WTC11 (cell line): ENCODE measurements around the gene CLIC3. TPM values are rescaled to one million over a fixed set of nuclear protein-coding genes. Genes with fewer than 3 reads are reported as not detected.
A peak's percentile ranks its signal among the peaks of the same experiment; 100 is the strongest.

Experiments
- ATAC-seq: fragments of 200-7000 bp; cut with Tn5 transposase; 2 replicates; pipeline ENCODE4 v1.10.0; 2021; ENCODE audit warnings: mild to moderate bottlenecking, moderate library complexity
- CTCF ChIA-PET: fragments of 300-600 bp; sonication (Branson Sonifier 250); formaldehyde crosslinking; loops from one replicate; lab custom pipeline; 2021; ENCODE audit warnings: antibody characterized with exemption; lab: Charles Lee
- POLR2A ChIA-PET: fragments of 350-600 bp; sonication (Branson Sonifier 250); formaldehyde crosslinking; loops from one replicate; lab custom pipeline; 2021; ENCODE audit warnings: antibody characterized with exemption; lab: Charles Lee
- DNase-seq: peaks from one replicate; pipeline ENCODE4 v3.0.0; 2021; ENCODE audit warnings: low spot score
- H3K27ac Mint-ChIP-seq: 2 replicates; pipeline ENCODE4 v1.8.0; 2021; ENCODE audit warnings: mixed read lengths
- H3K27me3 Mint-ChIP-seq: 2 replicates; pipeline ENCODE4 v1.8.0; 2021; ENCODE audit warnings: low read depth, mild to moderate bottlenecking, moderate library complexity, mixed read lengths
- H3K36me3 Mint-ChIP-seq: 2 replicates; pipeline ENCODE4 v1.8.0; 2021; ENCODE audit warnings: mixed read lengths
- H3K4me1 Mint-ChIP-seq: 2 replicates; pipeline ENCODE4 v1.8.0; 2022; ENCODE audit warnings: mixed read lengths
- H3K4me3 Mint-ChIP-seq: 2 replicates; pipeline ENCODE4 v1.8.0; 2021; ENCODE audit warnings: mild to moderate bottlenecking, moderate library complexity, mixed read lengths
- H3K9me3 Mint-ChIP-seq: 2 replicates; pipeline ENCODE4 v1.8.0; 2021; ENCODE audit warnings: mixed read lengths
- AR ChIP-seq: fragments of 250-450 bp; sonication (Bioruptor Pico); IDR thresholded peaks from 2 replicates; pipeline ENCODE4 v1.9.0; 2021; ENCODE audit warnings: mild to moderate bottlenecking
- ARID4B ChIP-seq: sonication (generic); formaldehyde crosslinking; IDR thresholded peaks from 2 replicates; pipeline ENCODE4 v1.8.0; 2023; ENCODE audit warnings: missing genetic modification reagents, mild to moderate bottlenecking, borderline replicate concordance
- CTCF ChIP-seq: fragments of 200-600 bp; IDR thresholded peaks from 2 replicates; pipeline ENCODE4 v1.8.0; 2022; ENCODE audit warnings: antibody characterized with exemption
- MXD4 ChIP-seq: fragments of 250-450 bp; sonication (Bioruptor Pico); IDR thresholded peaks from 2 replicates; pipeline ENCODE4 v1.8.0; 2021; ENCODE audit warnings: mild to moderate bottlenecking, moderate library complexity, borderline replicate concordance
- NFE2L1 ChIP-seq: sonication (generic); formaldehyde crosslinking; IDR thresholded peaks from 2 replicates; pipeline ENCODE4 v1.8.1; 2023; ENCODE audit warnings: missing genetic modification reagents
- SP1 ChIP-seq: sonication (generic); formaldehyde crosslinking; conservative IDR thresholded peaks from 2 replicates; pipeline ENCODE4 v1.8.1; 2022; ENCODE audit warnings: missing genetic modification reagents
- TCF7 ChIP-seq: sonication (generic); formaldehyde crosslinking; IDR thresholded peaks from 2 replicates; pipeline ENCODE4 v1.8.0; 2022; ENCODE audit warnings: mild to moderate bottlenecking, low read depth, missing genetic modification reagents, moderate library complexity
- TEAD4 ChIP-seq: sonication (generic); formaldehyde crosslinking; IDR thresholded peaks from 2 replicates; pipeline ENCODE4 v1.8.0; 2022; ENCODE audit warnings: mild to moderate bottlenecking, missing genetic modification reagents
- TP53 ChIP-seq: sonication (generic); formaldehyde crosslinking; IDR thresholded peaks from 2 replicates; pipeline ENCODE4 v1.8.1; 2023; ENCODE audit warnings: mild to moderate bottlenecking, missing genetic modification reagents
- ZBTB21 ChIP-seq: sonication (generic); formaldehyde crosslinking; IDR thresholded peaks from 2 replicates; pipeline ENCODE4 v1.8.1; 2023; ENCODE audit warnings: mild to moderate bottlenecking, missing genetic modification reagents, borderline replicate concordance
- ZNF138 ChIP-seq: sonication (generic); formaldehyde crosslinking; conservative IDR thresholded peaks from 2 replicates; pipeline ENCODE4 v1.8.1; 2022; ENCODE audit warnings: mild to moderate bottlenecking, moderate library complexity, missing genetic modification reagents
- ZNF232 ChIP-seq: sonication (generic); formaldehyde crosslinking; IDR thresholded peaks from 2 replicates; pipeline ENCODE4 v1.8.0; 2022; ENCODE audit warnings: mild to moderate bottlenecking, missing genetic modification reagents
- ZNF416 ChIP-seq: fragments of 250-450 bp; sonication (Bioruptor Pico); IDR thresholded peaks from 2 replicates; pipeline ENCODE4 v1.9.0; 2021; ENCODE audit warnings: mild to moderate bottlenecking, inconsistent platforms
- total RNA-seq: library from RNA; stranded (reverse); gene quantifications from 3 replicates; pipeline ENCODE4 v1.2.3, GENCODE V29; 2021

The CLIC3 gene
- total RNA-seq, 1 experiment from 2014 or later = 0.31 TPM

- H3K4me1 Mint-ChIP-seq = peaks cover 10% of the 10 kb centered on the region
- ChIA-PET CTCF (interaction anchor here (1.0 to 8.7 kb wide), 8 partner anchors 26 to 187 kb away, joined by 3 to 151 read pairs (median 10); partner anchors contain the start of genes PAXX, PTGDS, TMEM141 and TRAF2), POLR2A (no interaction called here)
- no peak for TF ChIP-seq ZBTB21
- no peak for TF ChIP-seq MXD4 (CRISPR knock-in tag)
- no peak for TF ChIP-seq TEAD4 (CRISPR knock-in tag)
- no peak for TF ChIP-seq ZNF138 (CRISPR knock-in tag)
- no peak for TF ChIP-seq TCF7 (CRISPR knock-in tag)
- TF ChIP-seq ZNF416 = no peak
- TF ChIP-seq AR (CRISPR knock-in tag) = no peak
- TF ChIP-seq ZNF232 (CRISPR knock-in tag) = no peak
- no peak for TF ChIP-seq TP53
- TF ChIP-seq ARID4B = no peak
- H3K27ac Mint-ChIP-seq = no peak overlapping the region
- ATAC-seq (peak; percentile 3), DNase-seq (no peak)
- H3K9me3 Mint-ChIP-seq = no peaks in the 10 kb centered on the region
- peak overlapping the region; percentile 71 for H3K4me3 Mint-ChIP-seq
- no peaks in the 10 kb centered on the region for H3K27me3 Mint-ChIP-seq
- no peaks in the 10 kb centered on the region for H3K36me3 Mint-ChIP-seq
Measured at GRCh38 chr9:136949239-136949816, 47.0 kb downstream of the CLIC3 start.

GRCh38 chr9:136947955-136948510, 48.3 kb downstream of the CLIC3 start:
- no peaks in the 10 kb centered on the region for H3K27me3 Mint-ChIP-seq
- ChIA-PET CTCF (interaction anchor here (0.6 to 8.7 kb wide), 56 partner anchors 10 to 289 kb away, joined by 3 to 151 read pairs (median 6); partner anchors contain the start of genes ABCA2, AJM1, CLIC3 and ENTPD2), POLR2A (interaction anchor here (1.4 kb wide), 2 partner anchors 37 to 88 kb away, joined by 4 to 5 read pairs; no protein-coding TSS in a partner anchor)
- peak overlapping the region; percentile 93 for H3K27ac Mint-ChIP-seq
- peaks cover 10% of the 10 kb centered on the region for H3K4me1 Mint-ChIP-seq
- H3K9me3 Mint-ChIP-seq = no peaks in the 10 kb centered on the region
- H3K4me3 Mint-ChIP-seq = peak overlapping the region; percentile 71
- TF ChIP-seq CTCF (peak; percentile 19; the same call in 1 of the 2 replicates), ZNF416 (no peak), SP1 (0 out of 2 replicates have a peak, but pooled peaks have one; percentile 26), NFE2L1 (no peak)
- DNase-seq (peak; percentile 74), ATAC-seq (peak; percentile 8)
- H3K36me3 Mint-ChIP-seq = no peaks in the 10 kb centered on the region
